K562 (cell line): ENCODE measurements around the gene SBF1. TPM values are rescaled to one million over a fixed set of nuclear protein-coding genes. Genes with fewer than 3 reads are reported as not detected.

Experiments used
- CBFA2T3 ChIP-seq: fragments of 450-650 bp; IDR thresholded peaks from 2 replicates; pipeline ENCODE4 v1.6.1; 2017
- CHD2 ChIP-seq: IDR thresholded peaks from 2 replicates; pipeline ENCODE4 v1.6.1; 2011; ENCODE audit warnings: low read depth, low read length
- ELF2 ChIP-seq: fragments of 250-450 bp; sonication (Bioruptor Pico); IDR thresholded peaks from 2 replicates; pipeline ENCODE4 v1.5.0; 2021; ENCODE audit warnings: mild to moderate bottlenecking
- FOXP1 ChIP-seq: sonication (generic); formaldehyde crosslinking; IDR thresholded peaks from 2 replicates; pipeline ENCODE4 v1.8.0; 2022; ENCODE audit warnings: mild to moderate bottlenecking, missing genetic modification reagents
- LARP7 ChIP-seq: fragments of 450-650 bp; IDR thresholded peaks from 2 replicates; pipeline ENCODE4 v1.6.1; 2016
- MLLT1 ChIP-seq, 2 experiments: fragments of 450-650 bp; IDR thresholded peaks; 2 replicates each; pipeline ENCODE4 v1.6.1; 2016
- NR2F6 ChIP-seq: fragments of 450-650 bp; formaldehyde crosslinking; IDR thresholded peaks from 2 replicates; pipeline ENCODE4 v1.4.0; 2020; ENCODE audit warnings: mild to moderate bottlenecking
- OTX1 ChIP-seq: fragments of 450-650 bp; formaldehyde crosslinking; IDR thresholded peaks from 2 replicates; pipeline ENCODE4 v1.4.0; 2022; ENCODE audit warnings: mild to moderate bottlenecking
- RB1 ChIP-seq: fragments of 450-650 bp; IDR thresholded peaks from 2 replicates; pipeline ENCODE4 v1.6.1; 2017; ENCODE audit warnings: low read depth, mild to moderate bottlenecking
- SREBF1 ChIP-seq: fragments of 150-350 bp; IDR thresholded peaks from 2 replicates; pipeline ENCODE4 v1.6.1; 2014; ENCODE audit warnings: antibody characterized with exemption, low read depth, low read length, borderline replicate concordance
- TSHZ1 ChIP-seq: fragments of 250-450 bp; sonication (Bioruptor Pico); IDR thresholded peaks from 2 replicates; pipeline ENCODE4 v1.4.0; 2020; ENCODE audit warnings: mild to moderate bottlenecking, moderate library complexity
- XRCC4 ChIP-seq: IDR thresholded peaks from one replicate; pipeline ENCODE4 v1.6.1; 2011; ENCODE audit not compliant: insufficient read depth, insufficient read length; ENCODE audit errors: extremely low read depth
- ZNF140 ChIP-seq: fragments of 250-450 bp; sonication (Bioruptor Pico); IDR thresholded peaks from 2 replicates; pipeline ENCODE4 v1.8.0; 2021; ENCODE audit warnings: moderate library complexity, mild to moderate bottlenecking, inconsistent platforms
- ZNF316 ChIP-seq: fragments of 450-650 bp; IDR thresholded peaks from 2 replicates; pipeline ENCODE4 v1.6.1; 2016
- ZNF354B ChIP-seq: fragments of 250-450 bp; sonication (Bioruptor Pico); IDR thresholded peaks from 2 replicates; pipeline ENCODE4 v1.4.0; 2020
- ZNF584 ChIP-seq: fragments of 200-800 bp; sonication (Bioruptor generic); IDR thresholded peaks from 2 replicates; pipeline ENCODE4 v1.6.1; 2016; ENCODE audit warnings: low read depth, mild to moderate bottlenecking, missing genetic modification characterization, missing compliant biosample characterization
- polyA plus RNA-seq, 8 experiments: library from polyadenylated mRNA; depleted of rRNA in 4 of 8; stranded (reverse) in 5 of 8; unstranded in 3 of 8; fragments of >200 nt; fragmentation: Nextera tagmentation in 2 of 8; fragmentation: Illumina TruSeq in 1 of 8; extraction: Ambion mirVana in 2 of 8; extraction: Trizol in 1 of 8; gene quantifications; 2 replicates each; pipeline versions ENCODE4 v1.2.1 to v1.2.3, GENCODE V29; 2011 to 2014; ENCODE audit warnings: inconsistent platforms in 1 of 8, missing spikeins in 1 of 8
- total RNA-seq, 7 experiments: library from RNA; depleted of rRNA in 6 of 7; stranded (reverse); fragments of >200 nt in 6 of 7; fragmentation: Illumina TruSeq in 2 of 7; extraction: Trizol in 2 of 7; gene quantifications; 2 replicates each; pipeline versions ENCODE4 v1.2.1 to v1.2.3, GENCODE V29; 2011 to 2021; ENCODE audit warnings: low replicate concordance in 1 of 7
- TF ChIP-seq, protein P1 (sequence below), 3 experiments: IDR thresholded peaks in 2 of 3; conservative IDR thresholded peaks in 1 of 3; 2 replicates each; pipeline ENCODE4 v1.5.1; 2011 to 2012; ENCODE audit warnings: low read length in 3 of 3, mild to moderate bottlenecking in 3 of 3, control low read depth in 2 of 3, improper control_type of control experiment in 1 of 3, inconsistent platforms in 1 of 3, low read depth in 1 of 3, mixed read lengths in 1 of 3, moderate library complexity in 1 of 3; ENCODE audit not compliant: insufficient read depth in 2 of 3
- TF ChIP-seq, protein P2 (sequence below): fragments of 450-650 bp; IDR thresholded peaks from 2 replicates; pipeline ENCODE4 v1.7.0; 2016; ENCODE audit warnings: borderline replicate concordance

SBF1 gene
- total and polyA plus RNA-seq, 9 of the 15 experiments (the other 6 are each of a cell fraction or from before 2014, with no cell fraction given), result 0.44 to 50.4 (median 11.4) TPM

DNA sequence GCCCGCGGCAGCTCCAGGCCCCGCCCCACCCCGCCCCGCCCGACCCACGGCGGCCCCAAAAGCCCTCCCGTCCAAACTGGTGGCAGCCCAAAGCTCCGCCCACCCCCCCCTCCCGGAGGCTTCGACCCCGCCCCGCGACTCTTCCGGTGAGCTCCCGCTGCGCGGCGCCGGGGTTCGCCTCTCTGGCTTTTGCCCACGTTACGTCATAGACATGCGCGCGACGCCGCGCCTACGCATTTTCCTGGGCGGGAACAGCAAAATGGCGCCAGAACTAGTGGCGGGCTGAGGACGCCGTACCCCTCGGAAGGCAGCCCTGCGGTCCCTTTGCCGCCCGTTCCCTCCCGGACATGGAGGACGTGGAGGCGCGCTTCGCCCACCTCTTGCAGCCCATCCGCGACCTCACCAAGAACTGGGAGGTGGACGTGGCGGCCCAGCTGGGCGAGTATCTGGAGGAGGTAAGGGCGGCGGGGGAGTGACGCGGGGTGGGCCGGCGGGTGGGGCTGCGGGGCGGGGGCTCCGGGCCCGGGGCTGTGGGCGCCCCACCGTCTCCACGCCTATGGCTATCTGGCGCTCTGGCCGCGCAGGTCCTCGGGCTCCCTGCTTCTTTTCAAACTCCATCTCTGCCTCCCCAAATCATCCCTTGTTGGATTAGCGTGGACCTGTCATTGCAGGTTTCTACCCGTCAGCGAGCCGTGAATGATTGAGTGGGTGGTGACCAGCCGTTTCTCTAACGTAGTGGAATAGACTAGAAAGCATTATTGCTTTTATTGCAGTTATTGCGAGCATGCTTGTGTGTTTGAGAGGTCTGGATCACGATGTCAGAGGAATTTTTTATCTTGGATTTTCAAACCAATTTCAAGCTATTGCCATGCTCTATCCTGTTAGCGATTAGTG lies 33.4 kb upstream of the SBF1 start, which contains the start of gene NCAPH2 (continued):
- no peak for TF ChIP-seq OTX1 (CRISPR knock-in tag)
- no peak for TF ChIP-seq LARP7
- TF ChIP-seq, protein P1, sequence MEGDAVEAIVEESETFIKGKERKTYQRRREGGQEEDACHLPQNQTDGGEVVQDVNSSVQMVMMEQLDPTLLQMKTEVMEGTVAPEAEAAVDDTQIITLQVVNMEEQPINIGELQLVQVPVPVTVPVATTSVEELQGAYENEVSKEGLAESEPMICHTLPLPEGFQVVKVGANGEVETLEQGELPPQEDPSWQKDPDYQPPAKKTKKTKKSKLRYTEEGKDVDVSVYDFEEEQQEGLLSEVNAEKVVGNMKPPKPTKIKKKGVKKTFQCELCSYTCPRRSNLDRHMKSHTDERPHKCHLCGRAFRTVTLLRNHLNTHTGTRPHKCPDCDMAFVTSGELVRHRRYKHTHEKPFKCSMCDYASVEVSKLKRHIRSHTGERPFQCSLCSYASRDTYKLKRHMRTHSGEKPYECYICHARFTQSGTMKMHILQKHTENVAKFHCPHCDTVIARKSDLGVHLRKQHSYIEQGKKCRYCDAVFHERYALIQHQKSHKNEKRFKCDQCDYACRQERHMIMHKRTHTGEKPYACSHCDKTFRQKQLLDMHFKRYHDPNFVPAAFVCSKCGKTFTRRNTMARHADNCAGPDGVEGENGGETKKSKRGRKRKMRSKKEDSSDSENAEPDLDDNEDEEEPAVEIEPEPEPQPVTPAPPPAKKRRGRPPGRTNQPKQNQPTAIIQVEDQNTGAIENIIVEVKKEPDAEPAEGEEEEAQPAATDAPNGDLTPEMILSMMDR (IDR thresholded peaks at IDR 0.05 in 2 of 3, conservative IDR thresholded peaks at IDR 0.05 in 1 of 3; ENCODE audit: insufficient read depth in 2 of 3, low read depth in 1 of 3, low read length in 3 of 3), result peak in 2 of 3 experiments; percentile 1 to 10; a peak in 1 of 6 replicates
- no peak for TF ChIP-seq ZNF584 (CRISPR knock-in tag)
- TF ChIP-seq MLLT1 (IDR thresholded peaks at IDR 0.05), result no peak
- TF ChIP-seq CBFA2T3, result no peak
- TF ChIP-seq ELF2, result no peak
- peak; percentile 99 for TF ChIP-seq RB1
- TF ChIP-seq ZNF316, result no peak
- no peak for TF ChIP-seq CHD2
- no peak for TF ChIP-seq NR2F6 (CRISPR knock-in tag)
- TF ChIP-seq TSHZ1 (CRISPR knock-in tag), result no peak
- TF ChIP-seq SREBF1, result no peak
- TF ChIP-seq ZNF140 (CRISPR knock-in tag), result no peak
- TF ChIP-seq XRCC4, result no peak
- no peak for TF ChIP-seq ZNF354B
- no peak for TF ChIP-seq FOXP1 (CRISPR knock-in tag)
- TF ChIP-seq, protein P2, sequence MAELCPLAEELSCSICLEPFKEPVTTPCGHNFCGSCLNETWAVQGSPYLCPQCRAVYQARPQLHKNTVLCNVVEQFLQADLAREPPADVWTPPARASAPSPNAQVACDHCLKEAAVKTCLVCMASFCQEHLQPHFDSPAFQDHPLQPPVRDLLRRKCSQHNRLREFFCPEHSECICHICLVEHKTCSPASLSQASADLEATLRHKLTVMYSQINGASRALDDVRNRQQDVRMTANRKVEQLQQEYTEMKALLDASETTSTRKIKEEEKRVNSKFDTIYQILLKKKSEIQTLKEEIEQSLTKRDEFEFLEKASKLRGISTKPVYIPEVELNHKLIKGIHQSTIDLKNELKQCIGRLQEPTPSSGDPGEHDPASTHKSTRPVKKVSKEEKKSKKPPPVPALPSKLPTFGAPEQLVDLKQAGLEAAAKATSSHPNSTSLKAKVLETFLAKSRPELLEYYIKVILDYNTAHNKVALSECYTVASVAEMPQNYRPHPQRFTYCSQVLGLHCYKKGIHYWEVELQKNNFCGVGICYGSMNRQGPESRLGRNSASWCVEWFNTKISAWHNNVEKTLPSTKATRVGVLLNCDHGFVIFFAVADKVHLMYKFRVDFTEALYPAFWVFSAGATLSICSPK, result no peak
